ENCODE measurements around the gene DOCK1.

DNA sequence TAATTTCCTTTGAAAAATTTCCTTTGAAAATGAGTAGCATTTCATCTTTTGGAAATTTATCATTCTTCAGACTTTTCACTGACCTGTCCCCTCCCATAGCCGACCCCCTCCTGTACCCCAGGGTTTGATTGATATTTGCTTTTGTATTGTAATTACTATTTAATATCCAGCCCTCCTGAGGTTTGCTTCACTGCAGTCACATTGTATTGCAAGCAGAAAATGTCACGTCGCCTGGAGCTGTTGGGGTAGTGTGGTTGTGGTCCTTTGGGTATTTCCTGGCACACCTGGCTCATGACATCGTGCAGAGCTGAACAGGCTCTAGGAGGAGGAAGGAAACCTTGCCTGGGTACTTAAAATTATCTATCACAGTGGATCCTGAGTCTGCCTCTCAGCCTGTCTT is 175.1 kb downstream of the DOCK1 start:
- TF ChIP-seq, protein P1, sequence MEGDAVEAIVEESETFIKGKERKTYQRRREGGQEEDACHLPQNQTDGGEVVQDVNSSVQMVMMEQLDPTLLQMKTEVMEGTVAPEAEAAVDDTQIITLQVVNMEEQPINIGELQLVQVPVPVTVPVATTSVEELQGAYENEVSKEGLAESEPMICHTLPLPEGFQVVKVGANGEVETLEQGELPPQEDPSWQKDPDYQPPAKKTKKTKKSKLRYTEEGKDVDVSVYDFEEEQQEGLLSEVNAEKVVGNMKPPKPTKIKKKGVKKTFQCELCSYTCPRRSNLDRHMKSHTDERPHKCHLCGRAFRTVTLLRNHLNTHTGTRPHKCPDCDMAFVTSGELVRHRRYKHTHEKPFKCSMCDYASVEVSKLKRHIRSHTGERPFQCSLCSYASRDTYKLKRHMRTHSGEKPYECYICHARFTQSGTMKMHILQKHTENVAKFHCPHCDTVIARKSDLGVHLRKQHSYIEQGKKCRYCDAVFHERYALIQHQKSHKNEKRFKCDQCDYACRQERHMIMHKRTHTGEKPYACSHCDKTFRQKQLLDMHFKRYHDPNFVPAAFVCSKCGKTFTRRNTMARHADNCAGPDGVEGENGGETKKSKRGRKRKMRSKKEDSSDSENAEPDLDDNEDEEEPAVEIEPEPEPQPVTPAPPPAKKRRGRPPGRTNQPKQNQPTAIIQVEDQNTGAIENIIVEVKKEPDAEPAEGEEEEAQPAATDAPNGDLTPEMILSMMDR (IDR thresholded peaks at IDR 0.05 in 4 of 5, conservative IDR thresholded peaks at IDR 0.05 in 1 of 5): no peak
- TF ChIP-seq POLR2A (IDR thresholded peaks at IDR 0.05): no peak

All from gastrocnemius medialis (tissue), 4 donors.